Measurements from ENCODE around the gene HMGCS2. TPM values are rescaled to one million over a fixed set of nuclear protein-coding genes. Genes with fewer than 3 reads are reported as not detected.

The HMGCS2 gene
- total RNA-seq, 1 donor from 2014 or later = 0.71 TPM

- no peak for DNase-seq (ENCODE audit: low spot score)
Observed at GRCh38 chr1:119701659-119702058, 67.0 kb downstream of the HMGCS2 start.

- DNase-seq (ENCODE audit: low spot score) = no peak
Observed at GRCh38 chr1:119700326-119700725, 68.4 kb downstream of the HMGCS2 start.

Other genes starting within 250 kb of the HMGCS2 start
- 11.0 TPM for gene ZNF697, start 120.6 kb downstream of the HMGCS2 start, total RNA-seq
- gene PHGDH, start 57.0 kb downstream of the HMGCS2 start, total RNA-seq = 30.1 TPM
- 0.26 TPM for gene REG4, start 42.6 kb upstream of the HMGCS2 start, total RNA-seq
- not detected for gene ADAM30, start 127.6 kb upstream of the HMGCS2 start, total RNA-seq